Omental fat pad (tissue), 4 donors: ENCODE measurements around the gene PLCXD3. TPM values are rescaled to one million over a fixed set of nuclear protein-coding genes. Genes with fewer than 3 reads are reported as not detected.

Experiments used
- ATAC-seq: fragments of 150-250 bp; one replicate; pipeline ENCODE4 v1.9.1; 2016; ENCODE audit warnings: mild to moderate bottlenecking, moderate library complexity; ENCODE audit not compliant: low FRiP score
- DNase-seq: peaks from one replicate; pipeline ENCODE4 v3.0.0-alpha.2; 2019; ENCODE audit warnings: low spot score
- CTCF ChIP-seq, 3 donors: fragments of 450-650 bp; IDR thresholded peaks; one replicate each; pipeline ENCODE4 v1.5.1; 2016 to 2017; ENCODE audit warnings: antibody characterized with exemption in 3 of 3, mild to moderate bottlenecking in 3 of 3, moderate library complexity in 2 of 3
- total RNA-seq, 4 donors: library from RNA; depleted of rRNA; stranded (reverse); fragments of >200 nt; gene quantifications; one replicate each; pipeline ENCODE4 v1.1.0, GENCODE V29; 2016

Gene PLCXD3
- total RNA-seq, 4 donors from 2014 or later = 2.5 to 12.1 (median 6.4) TPM

- TF ChIP-seq CTCF (IDR thresholded peaks at IDR 0.05) = no peak
- no peak for ATAC-seq
- DNase-seq = no peak
Measured at GRCh38 chr5:41338136-41338675, 172.2 kb downstream of the PLCXD3 start.

- DNase-seq (no peak), ATAC-seq (no peak)
- no peak for TF ChIP-seq CTCF (IDR thresholded peaks at IDR 0.05)
Measured at GRCh38 chr5:41337724-41338123, 172.7 kb downstream of the PLCXD3 start.

- DNase-seq (no peak), ATAC-seq (no peak)
- TF ChIP-seq CTCF (IDR thresholded peaks at IDR 0.05) = no peak
Measured at GRCh38 chr5:41337216-41337615, 173.2 kb downstream of the PLCXD3 start.

- no peak for TF ChIP-seq CTCF (IDR thresholded peaks at IDR 0.05)
- no peak for DNase-seq
- no peak for ATAC-seq
Measured at GRCh38 chr5:41336471-41336870, 173.9 kb downstream of the PLCXD3 start.

- DNase-seq (no peak), ATAC-seq (no peak)
- no peak for TF ChIP-seq CTCF (IDR thresholded peaks at IDR 0.05)
Measured at GRCh38 chr5:41335596-41336181, 174.7 kb downstream of the PLCXD3 start.

- ATAC-seq (no peak), DNase-seq (no peak)
- no peak for TF ChIP-seq CTCF (IDR thresholded peaks at IDR 0.05)
Measured at GRCh38 chr5:41334758-41335157, 175.6 kb downstream of the PLCXD3 start.

GRCh38 chr5:41334221-41334620 is 176.2 kb downstream of the PLCXD3 start:
- ATAC-seq (no peak), DNase-seq (no peak)
- no peak for TF ChIP-seq CTCF (IDR thresholded peaks at IDR 0.05)
